SJSA1 (cell line): ENCODE measurements around the gene ERICH3. TPM values are rescaled to one million over a fixed set of nuclear protein-coding genes. Genes with fewer than 3 reads are reported as not detected.
"Not testable (repeated sequence)": the region's sequence is repeated elsewhere in the genome, so short reads cannot be mapped to it uniquely, and the experiment has no call there.

Experiments used
- DNase-seq, 2 experiments: peaks; one replicate each; pipeline ENCODE4 v3.0.0-alpha.2; 2015 to 2020; ENCODE audit warnings: low spot score in 2 of 2, low read depth in 1 of 2
- H3K27ac ChIP-seq: fragments of 250-450 bp; sonication (Bioruptor Pico); 2 replicates; pipeline ENCODE4 v1.5.1; 2020; ENCODE audit warnings: mild to moderate bottlenecking, moderate library complexity
- H3K27me3 ChIP-seq: fragments of 250-450 bp; sonication (Bioruptor Pico); replicated peaks from 2 replicates; pipeline ENCODE4 v1.5.1; 2020; ENCODE audit warnings: mild to moderate bottlenecking, moderate library complexity
- H3K36me3 ChIP-seq: fragments of 250-450 bp; sonication (Bioruptor Pico); 2 replicates; pipeline ENCODE4 v1.5.1; 2020; ENCODE audit warnings: mild to moderate bottlenecking
- H3K4me1 ChIP-seq: fragments of 250-450 bp; sonication (Bioruptor Pico); replicated peaks from 2 replicates; pipeline ENCODE4 v1.6.1; 2021; ENCODE audit warnings: mild to moderate bottlenecking
- H3K4me3 ChIP-seq: fragments of 250-450 bp; sonication (Bioruptor Pico); 2 replicates; pipeline ENCODE4 v1.5.1; 2020; ENCODE audit warnings: mild to moderate bottlenecking
- H3K9me3 ChIP-seq: fragments of 250-450 bp; sonication (Bioruptor Pico); replicated peaks from 2 replicates; pipeline ENCODE4 v1.5.1; 2020; ENCODE audit warnings: mild to moderate bottlenecking
- total RNA-seq: library from RNA; depleted of rRNA; stranded (reverse); fragments of >200 nt; shearing (Covaris generic); gene quantifications from 2 replicates; pipeline ENCODE4 v1.2.3, GENCODE V29; 2014

The ERICH3 gene
- total RNA-seq, 1 experiment from 2014 or later: not detected

DNA sequence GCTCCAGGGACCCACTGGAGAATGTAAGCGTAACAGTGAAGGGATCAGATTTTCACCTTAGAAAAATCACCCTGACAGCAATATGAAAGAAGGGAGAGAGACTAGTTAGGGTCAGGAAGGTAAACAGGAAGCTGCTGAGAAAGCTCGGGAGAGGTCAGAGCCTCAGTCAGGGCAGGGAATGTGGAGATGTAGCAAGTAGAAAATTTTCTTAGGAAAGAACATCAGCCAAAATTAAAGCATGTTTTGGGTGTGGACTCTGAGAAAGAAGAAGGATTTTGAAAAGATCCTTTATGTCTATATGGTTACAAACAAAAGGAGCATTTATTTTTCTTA lies 16.7 kb upstream of the ERICH3 start:
- Histone ChIP-seq H3K4me1 (peaks cover 12% of the 10 kb centered on the region), H3K4me3 (no peak overlapping the region), H3K27ac (no peak overlapping the region), H3K27me3 (no peaks in the 10 kb centered on the region; the same call in 1 of the 2 replicates), H3K36me3 (no peaks in the 10 kb centered on the region), H3K9me3 (no peaks in the 10 kb centered on the region)
- DNase-seq: no peak

DNA sequence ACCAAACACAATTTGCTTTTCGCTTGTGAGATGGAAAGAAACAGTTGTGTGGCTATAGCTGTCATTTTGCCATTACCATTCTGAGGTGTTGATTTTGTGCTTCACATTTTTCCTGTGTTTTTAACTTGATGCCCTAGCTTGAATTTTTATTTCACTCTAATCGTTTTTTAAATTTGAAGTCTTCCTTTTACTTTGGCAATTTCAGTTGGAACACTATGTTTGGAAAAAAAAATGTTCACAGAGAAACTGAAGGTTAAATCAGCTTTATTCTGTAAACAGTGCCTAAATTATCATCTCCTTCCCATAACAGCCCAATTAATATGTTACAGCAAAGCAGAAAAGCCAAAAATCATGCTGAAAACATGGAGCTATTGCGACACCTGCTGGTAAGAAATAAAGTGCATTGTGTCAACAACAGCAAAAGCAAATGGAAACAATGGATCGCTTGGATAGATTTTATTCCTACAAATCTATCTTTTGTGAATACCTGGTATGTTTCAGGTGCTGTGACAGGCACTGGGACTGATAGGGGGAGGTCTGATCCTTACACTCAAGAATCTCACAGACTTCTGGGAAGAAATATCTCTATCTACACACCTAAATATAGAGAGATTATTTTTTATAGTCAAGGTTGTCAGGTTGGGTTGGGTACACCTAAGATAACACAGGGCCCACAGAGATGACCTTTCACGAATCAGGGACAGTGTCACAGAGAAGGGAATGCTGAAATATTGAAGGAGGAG lies 16.2 kb upstream of the ERICH3 start:
- H3K36me3 ChIP-seq: no peaks in the 10 kb centered on the region
- H3K9me3 ChIP-seq: no peaks in the 10 kb centered on the region
- peaks cover 12% of the 10 kb centered on the region for H3K4me1 ChIP-seq
- no peak overlapping the region for H3K27ac ChIP-seq
- no peaks in the 10 kb centered on the region; the same call in 1 of the 2 replicates for H3K27me3 ChIP-seq
- DNase-seq: peak in 1 of 2 experiments; percentile 56
- no peak overlapping the region for H3K4me3 ChIP-seq

DNA sequence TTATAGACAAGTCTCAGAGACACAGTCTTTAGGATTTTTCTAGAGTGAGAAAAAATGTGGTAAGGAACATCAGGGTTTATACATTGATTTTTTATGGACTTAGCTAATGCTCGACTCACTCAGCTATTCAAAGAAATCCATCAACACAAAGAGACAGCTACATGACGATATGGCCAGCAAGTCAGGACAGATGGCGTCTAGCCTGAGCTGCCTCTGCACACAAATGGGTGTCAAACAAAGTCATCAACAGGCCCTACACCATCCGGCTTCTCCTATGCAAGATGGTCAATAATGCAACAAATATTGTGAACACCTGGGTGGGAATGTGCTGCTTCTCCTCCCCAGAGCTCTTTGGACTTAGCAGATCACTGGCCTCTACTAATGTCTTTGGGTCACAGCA lies 13.3 kb upstream of the ERICH3 start:
- DNase-seq: no peak
- Histone ChIP-seq H3K4me3 (no peak overlapping the region), H3K9me3 (no peaks in the 10 kb centered on the region), H3K4me1 (no peaks in the 10 kb centered on the region), H3K36me3 (no peaks in the 10 kb centered on the region), H3K27ac (no peak overlapping the region), H3K27me3 (peaks cover 3% of the 10 kb centered on the region; the same call in 1 of the 2 replicates)

DNA sequence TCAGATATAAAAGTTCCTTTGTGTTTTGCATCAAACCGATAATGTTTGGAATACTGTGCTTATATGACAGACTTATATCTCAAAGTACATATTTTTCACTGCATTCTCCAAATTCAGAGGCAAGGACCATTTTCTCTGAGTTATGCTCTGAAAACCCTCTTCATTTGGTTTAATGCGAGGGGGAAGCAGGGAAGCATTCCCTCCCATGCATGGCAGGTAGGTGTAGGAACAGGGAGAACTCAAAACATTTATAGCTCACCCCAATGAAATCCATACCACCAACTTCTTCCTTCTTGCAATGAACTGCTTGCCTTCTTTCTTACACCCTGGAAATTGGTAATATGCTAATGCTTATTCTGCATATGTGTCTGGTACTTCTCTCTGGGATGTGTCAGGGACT lies 10.7 kb upstream of the ERICH3 start:
- H3K4me3 ChIP-seq: no peak overlapping the region
- no peak overlapping the region for H3K27ac ChIP-seq
- no peak for DNase-seq
- H3K36me3 ChIP-seq: no peaks in the 10 kb centered on the region
- no peaks in the 10 kb centered on the region for H3K9me3 ChIP-seq
- H3K27me3 ChIP-seq: peaks cover 3% of the 10 kb centered on the region; the same call in 1 of the 2 replicates
- H3K4me1 ChIP-seq: no peaks in the 10 kb centered on the region

DNA sequence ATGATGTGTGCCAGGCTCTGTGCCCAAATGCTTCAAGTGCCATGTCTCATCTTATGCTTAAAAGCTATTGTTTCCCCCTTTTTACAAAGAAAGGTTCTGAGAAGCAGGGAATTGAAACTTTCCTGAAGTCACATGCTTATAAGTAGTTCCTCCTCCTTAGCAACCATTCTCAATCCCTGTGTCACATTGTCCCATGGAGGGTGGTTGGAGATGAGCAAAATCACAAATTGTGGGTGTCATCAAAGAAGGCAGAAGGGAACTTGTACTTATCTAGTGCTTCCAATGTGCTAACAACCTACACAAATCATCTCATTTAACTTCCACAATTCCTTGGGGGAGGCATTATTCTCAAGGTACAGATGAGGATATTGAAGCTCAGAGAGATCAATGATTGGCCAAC lies 10.1 kb upstream of the ERICH3 start:
- H3K27ac ChIP-seq: no peak overlapping the region

DNA sequence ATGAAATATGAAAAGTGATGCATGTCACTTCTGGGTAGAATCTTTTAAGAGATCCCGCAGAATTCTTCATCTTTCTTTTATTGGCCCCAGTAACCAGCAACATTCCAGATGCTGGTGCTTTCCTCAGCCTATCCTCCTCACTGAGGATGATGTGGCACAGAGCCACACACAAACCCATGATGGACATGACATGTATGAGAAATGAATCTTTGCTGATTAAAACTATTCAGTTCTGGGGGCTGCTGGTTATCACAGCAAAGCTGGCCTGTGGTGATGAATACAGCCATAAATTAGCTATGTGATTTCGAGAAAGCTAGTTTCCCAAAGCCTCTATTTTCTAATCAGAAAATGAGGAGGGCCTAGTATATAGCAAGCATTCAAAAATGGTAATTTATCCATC lies 8.3 kb upstream of the ERICH3 start:
- H3K4me3 ChIP-seq: no peak overlapping the region
- peaks cover 3% of the 10 kb centered on the region; the same call in 1 of the 2 replicates for H3K27me3 ChIP-seq
- H3K27ac ChIP-seq: no peak overlapping the region
- H3K36me3 ChIP-seq: no peaks in the 10 kb centered on the region
- H3K4me1 ChIP-seq: no peaks in the 10 kb centered on the region
- H3K9me3 ChIP-seq: no peaks in the 10 kb centered on the region
- DNase-seq: no peak

More for the DNA sequence above, 10.1 kb upstream of the ERICH3 start:
- no peak for DNase-seq
- Histone ChIP-seq H3K36me3 (no peaks in the 10 kb centered on the region), H3K4me3 (no peak overlapping the region), H3K4me1 (no peaks in the 10 kb centered on the region), H3K27me3 (peaks cover 3% of the 10 kb centered on the region; the same call in 1 of the 2 replicates), H3K9me3 (no peaks in the 10 kb centered on the region)

DNA sequence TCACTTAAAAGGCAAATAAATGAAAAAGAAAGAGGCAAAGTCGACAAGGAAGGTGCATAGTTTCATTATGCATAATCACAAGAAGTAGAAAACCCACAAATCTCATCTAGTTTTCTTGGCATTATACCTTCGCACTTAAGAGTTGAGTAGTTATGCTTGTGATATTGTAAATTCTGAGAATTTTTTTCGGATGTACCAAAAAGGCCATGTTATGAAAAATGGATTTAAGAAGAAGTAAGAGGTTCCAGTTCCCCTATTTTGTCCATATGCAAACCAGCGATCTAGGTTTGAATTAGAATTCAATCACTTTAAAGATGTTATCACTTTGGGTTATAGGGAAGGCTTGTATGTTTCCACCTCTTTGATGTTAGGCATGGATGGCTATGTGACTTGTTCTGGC lies 7.9 kb upstream of the ERICH3 start:
- Histone ChIP-seq H3K27ac (no peak overlapping the region), H3K9me3 (no peaks in the 10 kb centered on the region), H3K36me3 (no peaks in the 10 kb centered on the region), H3K4me3 (no peak overlapping the region), H3K27me3 (peaks cover 3% of the 10 kb centered on the region; the same call in 1 of the 2 replicates), H3K4me1 (no peaks in the 10 kb centered on the region)
- DNase-seq: no peak

DNA sequence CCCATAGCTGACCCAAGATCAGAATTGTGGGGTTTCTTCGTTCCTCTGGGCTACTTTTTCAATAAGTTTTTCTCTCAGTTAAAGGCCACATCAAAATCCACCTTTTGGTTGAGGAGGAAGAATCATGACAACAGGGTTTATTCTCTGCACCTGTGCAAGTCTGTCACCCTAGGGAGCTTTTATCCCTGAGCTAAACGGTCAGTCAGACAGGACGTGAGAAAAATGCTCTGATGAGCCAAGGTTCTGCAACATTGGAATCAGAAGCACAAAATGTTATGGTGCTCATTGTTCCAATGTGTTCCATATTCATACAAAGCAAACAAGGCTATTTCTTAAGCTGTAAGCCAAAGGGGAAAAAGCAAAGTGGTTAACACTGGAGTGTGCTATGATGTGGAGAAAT lies 7.4 kb upstream of the ERICH3 start:
- H3K27ac ChIP-seq: no peak overlapping the region
- H3K27me3 ChIP-seq: peaks cover 3% of the 10 kb centered on the region; the same call in 1 of the 2 replicates
- DNase-seq: no peak
- H3K36me3 ChIP-seq: no peaks in the 10 kb centered on the region
- H3K4me3 ChIP-seq: no peak overlapping the region
- no peaks in the 10 kb centered on the region for H3K4me1 ChIP-seq
- H3K9me3 ChIP-seq: no peaks in the 10 kb centered on the region

DNA sequence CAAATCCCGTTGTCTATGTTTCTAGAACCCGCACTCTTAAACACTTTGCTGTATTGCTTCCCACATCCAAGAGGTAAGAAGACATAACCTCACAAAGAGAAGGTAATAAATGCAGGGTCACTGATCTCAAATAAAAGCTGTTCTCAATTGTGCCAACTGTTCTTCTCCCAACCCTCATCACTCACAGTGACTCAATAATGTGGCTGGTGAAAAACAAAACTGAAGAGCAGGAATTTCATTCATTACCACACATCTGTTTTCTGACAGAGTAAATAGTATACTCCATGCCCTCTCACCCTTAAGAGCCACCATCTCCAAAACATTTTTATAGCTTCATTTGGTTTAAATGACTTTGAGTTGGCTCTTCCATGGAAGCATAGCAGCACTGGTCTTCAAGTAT lies 6.2 kb upstream of the ERICH3 start:
- Histone ChIP-seq H3K4me3 (no peak overlapping the region), H3K27ac (no peak overlapping the region), H3K36me3 (no peaks in the 10 kb centered on the region), H3K27me3 (peaks cover 3% of the 10 kb centered on the region; the same call in 1 of the 2 replicates), H3K4me1 (no peaks in the 10 kb centered on the region), H3K9me3 (no peaks in the 10 kb centered on the region)
- DNase-seq: no peak

DNA sequence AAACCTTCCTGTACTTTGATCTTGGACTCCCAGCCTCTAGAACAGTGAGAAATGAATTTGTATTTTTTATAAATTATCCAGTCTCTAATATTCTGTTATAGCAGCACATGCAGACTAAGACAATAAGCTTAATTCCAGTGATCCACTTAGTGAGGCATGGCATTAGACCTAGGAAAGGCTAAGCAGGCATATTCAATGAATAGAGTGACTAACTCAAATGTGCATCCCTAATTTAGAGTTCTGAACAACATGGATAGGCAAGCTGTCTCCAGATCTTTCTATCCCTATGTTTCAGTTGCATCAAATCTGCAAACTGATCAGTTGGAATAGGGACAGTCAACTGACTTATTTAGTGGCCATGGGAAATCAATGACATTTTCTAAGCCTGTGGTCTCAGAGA lies 4.3 kb upstream of the ERICH3 start:
- Histone ChIP-seq H3K27ac (no peak overlapping the region), H3K36me3 (no peaks in the 10 kb centered on the region), H3K9me3 (no peaks in the 10 kb centered on the region), H3K4me3 (no peak overlapping the region), H3K27me3 (no peaks in the 10 kb centered on the region; the same call in 1 of the 2 replicates), H3K4me1 (no peaks in the 10 kb centered on the region)
- DNase-seq: no peak

DNA sequence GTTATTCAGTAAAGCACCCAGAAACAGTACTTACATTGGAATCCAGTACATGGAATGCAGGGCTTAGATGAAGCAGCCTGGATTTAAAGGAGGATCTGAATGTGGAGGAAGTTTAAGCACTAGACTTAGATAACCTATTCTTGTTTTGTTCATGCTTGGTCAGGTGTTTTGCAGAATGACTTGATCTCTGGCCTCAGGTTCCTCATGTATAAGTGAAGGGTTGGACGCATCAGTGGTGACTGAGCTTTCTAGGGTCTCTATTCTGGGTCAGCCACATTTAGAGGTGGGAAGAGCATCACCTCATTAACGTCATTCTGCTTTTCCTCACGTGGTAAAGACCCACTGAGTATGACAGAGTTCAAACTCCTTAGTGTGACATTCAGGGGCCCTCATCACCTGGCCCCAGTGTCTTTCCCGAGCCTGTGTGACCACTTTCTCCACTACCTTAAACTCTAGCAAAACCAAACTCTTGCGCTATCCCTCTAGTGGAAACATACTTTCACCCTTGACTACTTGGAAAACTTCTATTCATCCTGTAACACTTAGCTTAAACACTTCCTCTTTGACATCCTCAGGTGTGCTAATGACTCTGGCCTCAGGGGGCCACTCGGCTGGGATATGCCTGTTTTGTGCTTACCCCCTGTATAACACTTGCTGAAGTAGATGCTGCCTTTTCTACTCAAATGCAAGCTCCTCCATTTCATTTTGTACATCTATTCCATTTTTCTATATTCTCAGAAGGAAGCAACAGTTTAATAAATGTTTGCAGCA lies 871 bp upstream of the ERICH3 start:
- H3K9me3 ChIP-seq: no peaks in the 10 kb centered on the region
- H3K27me3 ChIP-seq: peaks cover 7% of the 10 kb centered on the region; the same call in 1 of the 2 replicates
- H3K4me1 ChIP-seq: no peaks in the 10 kb centered on the region
- DNase-seq: no peak
- no peak overlapping the region for H3K27ac ChIP-seq
- H3K36me3 ChIP-seq: no peaks in the 10 kb centered on the region
- no peak overlapping the region for H3K4me3 ChIP-seq

DNA sequence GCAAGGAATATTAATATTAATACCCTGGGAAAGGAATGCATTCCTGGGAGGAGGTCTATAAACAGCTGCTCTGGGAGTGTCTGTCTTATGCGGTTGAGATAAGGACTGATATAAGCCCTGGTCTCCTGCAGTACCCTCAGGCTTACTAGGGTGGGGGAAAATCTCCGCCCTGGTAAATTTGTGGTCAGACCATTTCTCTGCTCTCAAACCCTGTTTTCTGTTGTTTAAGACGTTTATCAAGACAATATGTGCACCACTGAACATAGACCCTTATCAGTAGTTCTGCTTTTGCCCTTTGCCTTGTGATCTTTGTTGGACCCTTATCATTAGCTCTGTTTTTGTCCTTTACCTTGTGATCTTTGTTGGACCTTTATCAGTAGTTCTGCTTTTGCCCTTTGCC lies 2.7 kb downstream of the ERICH3 start:
- not testable (repeated sequence) for H3K9me3 ChIP-seq, H3K4me1 ChIP-seq

DNA sequence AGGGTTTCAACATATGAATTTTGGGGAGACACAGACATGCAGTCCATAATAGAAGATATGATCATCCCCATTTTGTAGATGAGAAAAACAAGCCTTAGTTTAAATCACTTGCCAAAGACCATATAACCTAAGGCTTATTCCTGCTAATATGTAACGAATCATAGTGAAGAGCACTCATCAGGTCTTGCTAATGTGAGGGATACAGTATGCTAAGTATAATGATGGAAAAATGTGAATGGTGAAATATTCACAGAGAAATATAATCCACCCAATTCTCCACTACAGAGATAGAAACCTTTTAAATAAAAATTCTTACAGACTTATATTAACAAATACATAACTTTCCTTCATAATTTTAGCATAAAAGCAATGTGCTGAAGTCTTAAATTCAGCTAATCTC lies 18.9 kb downstream of the ERICH3 start:
- H3K4me3 ChIP-seq: no peak overlapping the region
- peaks cover 32% of the 10 kb centered on the region for H3K4me1 ChIP-seq
- H3K36me3 ChIP-seq: no peaks in the 10 kb centered on the region
- no peaks in the 10 kb centered on the region for H3K27me3 ChIP-seq
- DNase-seq: no peak
- H3K9me3 ChIP-seq: no peaks in the 10 kb centered on the region
- no peak overlapping the region for H3K27ac ChIP-seq

More for the DNA sequence above, 2.7 kb downstream of the ERICH3 start:
- not testable (repeated sequence) for H3K4me3 ChIP-seq, H3K36me3 ChIP-seq, H3K27ac ChIP-seq, DNase-seq
- H3K27me3 ChIP-seq: peaks cover 16% of the 10 kb centered on the region

DNA sequence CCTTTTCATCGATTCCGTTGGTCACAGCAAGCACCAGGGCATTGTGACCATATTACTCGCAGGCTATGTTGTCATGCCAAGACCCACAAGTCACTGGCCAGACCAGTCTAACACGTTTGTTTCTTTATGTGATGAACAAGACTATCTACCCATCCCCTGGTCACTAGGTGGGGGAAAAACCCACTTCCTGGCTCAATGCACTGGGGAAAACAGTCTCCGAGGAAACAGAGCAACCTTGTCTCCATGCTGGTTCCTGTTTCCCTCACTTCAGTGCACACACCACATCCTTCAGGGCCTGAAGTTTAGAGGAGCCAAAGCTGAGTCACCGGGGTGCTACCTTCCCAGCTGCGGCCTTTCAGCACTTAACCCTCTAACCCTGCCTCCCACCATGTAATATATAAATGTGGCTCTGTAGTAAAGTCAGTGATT lies 20.9 kb downstream of the ERICH3 start:
- Histone ChIP-seq H3K4me3 (no peak overlapping the region), H3K4me1 (peaks cover 32% of the 10 kb centered on the region), H3K9me3 (no peaks in the 10 kb centered on the region), H3K36me3 (no peaks in the 10 kb centered on the region), H3K27me3 (no peaks in the 10 kb centered on the region), H3K27ac (peak overlapping the region; percentile 20)
- peak; percentile 53 to 65 for DNase-seq
